Effector memory CD8-positive, alpha-beta T cell (primary cell): ENCODE data around the gene CEP104.
"Not testable (repeated sequence)": the region's sequence is repeated elsewhere in the genome, so short reads cannot be mapped to it uniquely, and the experiment has no call there.

Source experiments
- ATAC-seq: fragments of 150-1000 bp; cut with Tn5 transposase; replicated peaks from 2 replicates; pipeline ENCODE4 v1.10.0; 2021; ENCODE audit warnings: mild to moderate bottlenecking, moderate library complexity
- DNase-seq, 3 experiments: peaks; one replicate each; pipeline ENCODE4 v3.0.0; 2021
- H3K27ac Mint-ChIP-seq, 2 donors: one replicate each; pipeline ENCODE4 v1.8.0; 2022; ENCODE audit warnings: mild to moderate bottlenecking in 2 of 2, mixed read lengths in 2 of 2, moderate library complexity in 2 of 2
- H3K27me3 Mint-ChIP-seq, 2 donors: one replicate each; pipeline ENCODE4 v1.8.0; 2022; ENCODE audit warnings: mixed read lengths in 2 of 2
- H3K36me3 Mint-ChIP-seq: one replicate; pipeline ENCODE4 v1.8.0; 2022; ENCODE audit warnings: mild to moderate bottlenecking, moderate library complexity, mixed read lengths; ENCODE audit not compliant: insufficient read depth
- H3K4me1 Mint-ChIP-seq, 2 donors: one replicate each; pipeline ENCODE4 v1.8.0; 2022; ENCODE audit warnings: low read depth in 2 of 2, mixed read lengths in 2 of 2
- H3K4me3 Mint-ChIP-seq, 2 donors: one replicate each; pipeline ENCODE4 v1.8.0; 2022; ENCODE audit warnings: mild to moderate bottlenecking in 2 of 2, mixed read lengths in 2 of 2, moderate library complexity in 2 of 2
- H3K9me3 Mint-ChIP-seq, 2 donors: one replicate each; pipeline ENCODE4 v1.8.0; 2022; ENCODE audit warnings: mixed read lengths in 2 of 2

The CEP104 gene

DNA sequence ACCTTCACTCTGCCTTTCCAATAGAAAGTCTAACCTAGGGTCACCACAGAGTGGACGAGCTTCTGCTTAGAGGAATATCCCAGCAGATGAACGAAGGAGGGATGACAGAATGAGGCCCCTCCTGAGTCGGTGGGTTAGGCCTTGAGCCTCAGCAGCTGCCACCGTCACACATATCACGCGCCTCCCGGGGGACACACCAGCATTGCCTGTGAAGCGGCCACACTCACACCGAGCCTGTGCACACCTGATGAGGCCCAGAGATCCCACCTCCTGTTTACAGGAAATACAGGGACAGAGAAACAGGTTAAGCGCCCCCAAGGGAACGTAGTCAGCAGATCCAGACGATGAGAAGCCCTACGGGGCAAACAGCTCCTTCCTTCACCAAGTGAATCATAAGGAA lies 35.6 kb downstream of the CEP104 start:
- Mint-ChIP-seq H3K27me3 (no peaks in the 10 kb centered on the region), H3K4me3 (no peak overlapping the region), H3K36me3 (peaks cover 13% of the 10 kb centered on the region), H3K4me1 (peaks cover 0 to 1% of the 10 kb centered on the region in 2 donors), H3K27ac (peak overlapping the region in 1 of 2 donors; percentile 69), H3K9me3 (no peaks in the 10 kb centered on the region)
- ATAC-seq = no peak
- no peak for DNase-seq

GRCh38 chr1:3821004-3821403 lies 36.0 kb downstream of the CEP104 start:
- no peaks in the 10 kb centered on the region for H3K27me3 Mint-ChIP-seq
- no peak for DNase-seq
- H3K36me3 Mint-ChIP-seq = peaks cover 13% of the 10 kb centered on the region
- H3K27ac Mint-ChIP-seq = peak overlapping the region in 1 of 2 donors; percentile 69
- H3K9me3 Mint-ChIP-seq = no peaks in the 10 kb centered on the region
- H3K4me3 Mint-ChIP-seq = no peak overlapping the region
- ATAC-seq = no peak
- peaks cover 0 to 1% of the 10 kb centered on the region in 2 donors for H3K4me1 Mint-ChIP-seq

- H3K27me3 Mint-ChIP-seq = no peaks in the 10 kb centered on the region
- H3K4me3 Mint-ChIP-seq = no peak overlapping the region
- ATAC-seq (no peak), DNase-seq (no peak)
- H3K36me3 Mint-ChIP-seq = peaks cover 13% of the 10 kb centered on the region
- no peaks in the 10 kb centered on the region for H3K9me3 Mint-ChIP-seq
- H3K4me1 Mint-ChIP-seq = peaks cover 0 to 1% of the 10 kb centered on the region in 2 donors
- H3K27ac Mint-ChIP-seq = peak overlapping the region; percentile 24 to 69
Observed at GRCh38 chr1:3820316-3820715, 36.7 kb downstream of the CEP104 start.

GRCh38 chr1:3819771-3820200 lies 37.2 kb downstream of the CEP104 start:
- no peaks in the 10 kb centered on the region for H3K27me3 Mint-ChIP-seq
- DNase-seq = no peak
- H3K36me3 Mint-ChIP-seq = peaks cover 14% of the 10 kb centered on the region
- H3K27ac Mint-ChIP-seq = peak overlapping the region; percentile 5 to 44
- ATAC-seq = no peak
- peaks cover 0 to 1% of the 10 kb centered on the region in 2 donors for H3K4me1 Mint-ChIP-seq
- H3K4me3 Mint-ChIP-seq = no peak overlapping the region
- no peaks in the 10 kb centered on the region for H3K9me3 Mint-ChIP-seq

- ATAC-seq (no peak), DNase-seq (no peak)
- no peaks in the 10 kb centered on the region for H3K27me3 Mint-ChIP-seq
- H3K4me1 Mint-ChIP-seq = peaks cover 0 to 1% of the 10 kb centered on the region in 2 donors
- no peak overlapping the region for H3K4me3 Mint-ChIP-seq
- H3K36me3 Mint-ChIP-seq = peaks cover 17% of the 10 kb centered on the region
- H3K9me3 Mint-ChIP-seq = no peaks in the 10 kb centered on the region
- peak overlapping the region in 1 of 2 donors; percentile 38 for H3K27ac Mint-ChIP-seq
Observed at GRCh38 chr1:3817821-3818597, 39.0 kb downstream of the CEP104 start.

DNA sequence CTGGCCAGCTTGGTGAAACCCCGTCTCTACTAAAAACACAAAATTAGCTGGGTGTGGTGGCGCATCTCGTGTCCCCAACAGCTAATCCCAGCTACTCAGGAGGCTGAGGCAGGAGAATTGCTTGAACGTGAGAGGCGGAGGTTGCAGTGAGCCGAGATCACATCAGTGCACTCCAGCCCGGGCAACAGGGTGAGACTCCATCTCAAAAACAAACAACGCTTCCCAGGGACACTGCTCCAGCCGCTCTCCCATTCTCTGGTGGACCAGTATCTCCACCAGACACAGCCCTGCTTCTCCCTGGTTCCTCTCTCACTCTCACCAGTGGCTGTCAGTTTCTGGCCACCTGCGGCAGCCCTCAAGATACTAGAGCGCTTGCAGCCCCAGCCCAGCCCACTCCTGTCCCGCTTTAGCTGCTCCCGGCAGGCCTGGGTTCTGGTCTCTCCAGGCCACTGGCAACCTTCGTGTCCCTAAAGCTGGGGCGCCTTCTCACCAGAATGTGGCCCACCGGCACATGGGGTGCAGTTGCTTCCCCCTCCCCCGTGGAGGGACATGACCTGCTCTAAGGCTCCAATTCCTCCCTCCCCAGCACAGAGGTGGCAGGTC lies 39.8 kb downstream of the CEP104 start:
- no peak overlapping the region for H3K4me3 Mint-ChIP-seq
- DNase-seq (no peak), ATAC-seq (no peak)
- peak overlapping the region in 1 of 2 donors; percentile 38 for H3K27ac Mint-ChIP-seq
- peaks cover 0 to under 1% of the 10 kb centered on the region in 2 donors for H3K4me1 Mint-ChIP-seq
- peaks cover 17% of the 10 kb centered on the region for H3K36me3 Mint-ChIP-seq
- no peaks in the 10 kb centered on the region for H3K27me3 Mint-ChIP-seq
- no peaks in the 10 kb centered on the region for H3K9me3 Mint-ChIP-seq

DNA sequence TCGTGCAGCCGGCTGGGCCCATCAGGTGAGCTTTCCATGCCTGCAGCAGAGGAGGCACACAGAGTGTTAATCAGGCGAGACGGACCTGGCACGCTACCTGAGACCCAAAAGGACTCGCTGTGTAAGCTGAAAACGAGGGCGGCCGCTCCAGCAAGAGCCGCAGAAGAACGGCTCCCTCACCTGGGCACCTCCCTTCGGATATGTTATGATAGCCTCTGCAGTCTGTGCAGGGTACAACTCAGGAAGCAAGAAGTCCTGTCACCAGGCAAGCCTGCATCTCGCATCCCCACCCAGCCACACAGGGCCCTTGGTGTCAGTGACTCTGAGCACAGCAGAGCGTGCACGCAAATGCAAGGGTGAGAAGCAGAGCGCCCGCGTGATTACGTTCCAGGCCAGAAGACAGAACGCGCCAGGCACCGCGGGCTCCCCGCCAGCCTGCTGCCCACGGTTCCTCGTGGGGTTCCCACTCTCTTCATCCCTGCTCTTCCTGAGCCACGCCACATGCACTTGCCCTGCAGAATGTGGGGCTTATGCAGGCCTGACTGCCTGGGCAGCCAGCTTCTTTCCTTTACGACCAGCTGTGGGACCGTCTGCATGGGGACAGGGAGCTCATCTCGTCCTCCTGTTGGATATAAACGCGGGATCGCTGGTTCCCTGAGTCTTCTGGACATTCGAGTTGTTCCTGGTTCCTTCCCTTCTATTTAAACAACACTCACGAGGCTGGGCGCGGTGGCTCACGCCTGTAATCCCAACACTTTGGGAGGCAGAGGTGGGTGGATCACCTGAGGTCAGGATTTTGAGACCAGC lies 40.5 kb downstream of the CEP104 start:
- Mint-ChIP-seq H3K27ac (no peak overlapping the region), H3K4me3 (no peak overlapping the region), H3K9me3 (no peaks in the 10 kb centered on the region), H3K4me1 (no peaks in the 10 kb centered on the region), H3K27me3 (no peaks in the 10 kb centered on the region), H3K36me3 (peaks cover 17% of the 10 kb centered on the region)
- DNase-seq (no peak), ATAC-seq (no peak)

DNA sequence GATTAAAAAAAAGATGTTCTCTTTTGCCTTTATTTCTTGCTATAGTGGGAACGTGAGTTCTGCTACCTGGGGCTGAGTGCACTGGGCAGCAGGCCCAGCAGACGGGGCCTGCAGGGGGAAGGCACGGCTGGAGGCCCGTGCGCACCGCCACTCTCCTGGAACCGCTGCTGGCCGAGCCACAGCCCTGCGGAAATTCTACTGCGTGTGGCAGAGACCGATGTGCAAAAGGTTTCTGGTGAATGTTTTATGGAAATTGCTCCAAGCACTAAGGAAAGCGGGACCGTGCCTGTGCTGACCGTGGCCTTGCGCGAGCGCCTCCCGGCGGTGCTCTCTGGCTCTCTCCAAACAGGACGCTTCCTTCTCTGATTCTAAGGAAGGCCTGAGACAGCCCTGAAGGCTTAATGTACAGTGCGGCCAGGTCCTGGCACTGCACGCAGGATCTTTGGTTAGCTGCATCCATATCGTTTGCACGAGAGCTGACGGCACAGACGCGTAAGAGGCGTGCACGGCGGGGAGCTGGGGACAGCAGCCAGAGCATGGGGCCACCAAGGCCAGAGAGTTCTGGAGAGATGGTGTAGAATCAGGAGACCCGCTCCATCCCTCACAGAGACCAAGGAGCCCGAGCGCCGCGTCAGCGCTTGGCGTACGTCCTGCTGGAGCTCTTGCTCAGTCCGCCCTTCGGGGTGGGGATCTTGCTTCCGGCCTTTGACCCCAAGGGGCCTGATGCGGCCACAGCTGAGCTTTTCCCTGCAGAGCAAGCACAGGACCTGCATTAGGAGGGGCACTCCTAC lies 42.0 kb downstream of the CEP104 start:
- no peak for DNase-seq
- ATAC-seq = no peak
- Mint-ChIP-seq H3K27ac (peak overlapping the region in 1 of 2 donors; percentile 29), H3K4me3 (no peak overlapping the region), H3K9me3 (no peaks in the 10 kb centered on the region), H3K27me3 (no peaks in the 10 kb centered on the region), H3K36me3 (peaks cover 8% of the 10 kb centered on the region), H3K4me1 (peaks cover 3 to 5% of the 10 kb centered on the region in 2 donors)

DNA sequence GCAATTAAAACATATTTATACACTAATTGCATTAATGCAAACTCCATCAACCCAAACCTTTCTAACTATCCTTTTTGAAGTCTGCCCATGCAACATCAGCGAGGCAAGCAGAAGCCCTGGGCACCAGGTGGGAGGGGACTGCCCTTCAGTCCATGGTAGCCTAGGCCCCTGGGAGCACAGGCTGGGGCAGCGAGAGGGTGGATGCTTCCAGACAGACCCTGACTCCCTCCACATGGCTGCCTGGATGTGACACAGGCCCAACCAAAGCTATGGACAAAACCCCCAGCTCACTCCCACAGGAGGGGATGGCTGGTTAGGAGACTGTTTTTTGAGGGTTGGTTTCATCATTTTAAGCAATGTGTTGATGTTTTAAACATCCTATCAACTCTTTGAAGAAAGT lies 42.9 kb downstream of the CEP104 start:
- H3K4me3 Mint-ChIP-seq = no peak overlapping the region
- ATAC-seq (no peak), DNase-seq (no peak)
- no peaks in the 10 kb centered on the region for H3K27me3 Mint-ChIP-seq
- H3K4me1 Mint-ChIP-seq = peaks cover 4 to 6% of the 10 kb centered on the region in 2 donors
- no peaks in the 10 kb centered on the region for H3K9me3 Mint-ChIP-seq
- peak overlapping the region in 1 of 2 donors; percentile 29 for H3K27ac Mint-ChIP-seq
- H3K36me3 Mint-ChIP-seq = peaks cover 8% of the 10 kb centered on the region

- Mint-ChIP-seq H3K27ac (peak overlapping the region; percentile 59 to 79), H3K4me1 (peaks cover 4 to 6% of the 10 kb centered on the region in 2 donors), H3K27me3 (peaks cover 0 to 10% of the 10 kb centered on the region in 2 donors), H3K9me3 (no peaks in the 10 kb centered on the region), H3K4me3 (no peak overlapping the region), H3K36me3 (peaks cover 8% of the 10 kb centered on the region)
- DNase-seq (no peak), ATAC-seq (no peak)
Observed at GRCh38 chr1:3811595-3811911, 45.5 kb downstream of the CEP104 start.

- peak overlapping the region; percentile 53 to 71 for H3K4me3 Mint-ChIP-seq
- ATAC-seq = peak; percentile 93
- H3K27ac Mint-ChIP-seq = peak overlapping the region; percentile 92 to 98
- H3K27me3 Mint-ChIP-seq = peaks cover 9 to 21% of the 10 kb centered on the region in 2 donors
- peak in 2 of 3 experiments; percentile 29 to 36 for DNase-seq
- H3K4me1 Mint-ChIP-seq, H3K9me3 Mint-ChIP-seq, H3K36me3 Mint-ChIP-seq: not testable (repeated sequence)
Observed at GRCh38 chr1:3810149-3810761, 46.8 kb downstream of the CEP104 start.

- ATAC-seq = peak; percentile 53
- Mint-ChIP-seq H3K36me3 (peaks cover 6% of the 10 kb centered on the region), H3K9me3 (no peaks in the 10 kb centered on the region), H3K27me3 (peaks cover 15 to 27% of the 10 kb centered on the region in 2 donors), H3K27ac (peak overlapping the region; percentile 92 to 98), H3K4me3 (peak overlapping the region; percentile 53 to 71), H3K4me1 (peaks cover 4 to 6% of the 10 kb centered on the region in 2 donors)
- DNase-seq = peak in 1 of 3 experiments; percentile 11
Observed at GRCh38 chr1:3809680-3810079, 47.3 kb downstream of the CEP104 start.
